ENCODE data around the gene SPTBN4.
A peak's percentile ranks its signal among the peaks of the same experiment; 100 is the strongest.

- TF ChIP-seq CTCF (conservative IDR thresholded peaks at IDR 0.05 in 1 of 2, IDR thresholded peaks at IDR 0.05 in 1 of 2; ENCODE audit: low read depth in 1 of 2, low read length in 2 of 2) (peak in 1 of 2 donors; percentile 28), EZH2 (IDR thresholded peaks at IDR 0.05; ENCODE audit: low read length, missing control alignments) (no peak)
Measured at GRCh38 chr19:40603389-40604170, 136.8 kb downstream of the SPTBN4 start.

Measured in fibroblast of lung (primary cell).